ENCODE data around the gene SVIL.
"Not testable (repeated sequence)": the region's sequence is repeated elsewhere in the genome, so short reads cannot be mapped to it uniquely, and the experiment has no call there.

Gene SVIL

GRCh38 chr10:29649561-29650551, 15.1 kb upstream of the SVIL start:
- no peak for DNase-seq (ENCODE audit: low read depth in 2 of 2)

GRCh38 chr10:29648983-29649268, 14.2 kb upstream of the SVIL start:
- DNase-seq (ENCODE audit: low read depth in 2 of 2) = no peak

- DNase-seq (ENCODE audit: low read depth in 2 of 2) = no peak
Observed at GRCh38 chr10:29648114-29648982, 13.6 kb upstream of the SVIL start.

- DNase-seq (ENCODE audit: low read depth in 2 of 2) = no peak
Observed at GRCh38 chr10:29647478-29647877, 12.7 kb upstream of the SVIL start.

GRCh38 chr10:29646960-29647461, 12.2 kb upstream of the SVIL start:
- DNase-seq (ENCODE audit: low read depth in 2 of 2) = no peak

- DNase-seq (ENCODE audit: low read depth in 2 of 2) = no peak
Observed at GRCh38 chr10:29646238-29646902, 11.6 kb upstream of the SVIL start.

- no peak for DNase-seq (ENCODE audit: low read depth in 2 of 2)
Observed at GRCh38 chr10:29643771-29644501, 9.2 kb upstream of the SVIL start.

GRCh38 chr10:29642990-29643389, 8.2 kb upstream of the SVIL start:
- no peak for DNase-seq (ENCODE audit: low read depth in 2 of 2)

GRCh38 chr10:29637537-29637936, 2.8 kb upstream of the SVIL start:
- DNase-seq (ENCODE audit: low read depth in 2 of 2) = no peak

GRCh38 chr10:29636178-29636577, 1.4 kb upstream of the SVIL start:
- DNase-seq (ENCODE audit: low read depth in 2 of 2) = no peak

- no peak for DNase-seq (ENCODE audit: low read depth in 2 of 2)
Observed at GRCh38 chr10:29635711-29636144, 957 bp upstream of the SVIL start.

GRCh38 chr10:29634105-29634504, 666 bp downstream of the SVIL start:
- no peak for DNase-seq (ENCODE audit: low read depth in 2 of 2)

GRCh38 chr10:29631049-29631339, 3.8 kb downstream of the SVIL start:
- DNase-seq (ENCODE audit: low read depth in 2 of 2) = no peak

GRCh38 chr10:29630205-29631048, 4.3 kb downstream of the SVIL start:
- DNase-seq (ENCODE audit: low read depth in 2 of 2) = no peak

GRCh38 chr10:29628912-29629526, 5.8 kb downstream of the SVIL start:
- no peak for DNase-seq (ENCODE audit: low read depth in 2 of 2)

- DNase-seq (ENCODE audit: low read depth in 2 of 2) = no peak
Observed at GRCh38 chr10:29628311-29628710, 6.5 kb downstream of the SVIL start.

GRCh38 chr10:29627201-29628132, 7.3 kb downstream of the SVIL start:
- no peak for DNase-seq (ENCODE audit: low read depth in 2 of 2)

GRCh38 chr10:29624357-29624756, 10.4 kb downstream of the SVIL start:
- not testable (repeated sequence) for DNase-seq (ENCODE audit: low read depth in 2 of 2)

- DNase-seq (ENCODE audit: low read depth in 2 of 2) = no peak
Observed at GRCh38 chr10:29623797-29624196, 11.0 kb downstream of the SVIL start.

Data from activated CD4-positive, alpha-beta T cell treated with anti-CD3 and anti-CD28 coated beads for 24 hours (primary cell).